Measurements from ENCODE around the gene RBPJ. TPM values are rescaled to one million over a fixed set of nuclear protein-coding genes. Genes with fewer than 3 reads are reported as not detected.
"Not testable (repeated sequence)": the region's sequence is repeated elsewhere in the genome, so short reads cannot be mapped to it uniquely, and the experiment has no call there.

The RBPJ gene
- polyA plus RNA-seq, 3 donors from 2014 or later: 39.8 to 67.3 (median 55.9) TPM

DNA sequence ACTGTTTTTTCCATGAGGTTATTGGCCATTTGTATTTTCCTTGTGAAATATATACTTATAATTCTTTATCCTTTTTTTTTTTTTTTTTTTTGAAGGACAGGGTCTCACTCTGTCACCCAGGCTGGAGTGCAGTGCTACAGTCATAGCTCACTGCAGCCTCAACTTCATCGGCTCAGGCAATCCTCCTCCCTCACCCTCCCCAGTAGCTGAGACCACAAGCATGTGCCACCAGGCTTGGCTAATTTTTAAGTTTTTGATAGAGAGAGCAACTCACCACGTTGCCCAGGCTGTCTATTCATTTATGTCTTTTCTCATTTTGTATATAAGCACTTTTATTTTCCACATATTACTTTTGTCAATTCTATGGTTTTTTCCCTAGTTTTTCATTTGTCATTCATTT is 16.8 kb downstream of the RBPJ start:
- Mint-ChIP-seq H3K36me3 (no peaks in the 10 kb centered on the region), H3K27me3 (ENCODE audit: low read depth in 3 of 3) (peaks cover 0 to 2% (median 0%) of the 10 kb centered on the region in 3 donors), H3K27ac (no peak overlapping the region), H3K4me3 (no peak overlapping the region), H3K4me1 (peaks cover 20 to 49% of the 10 kb centered on the region in 2 donors), H3K9me3 (no peaks in the 10 kb centered on the region)
- no peak for DNase-seq

DNA sequence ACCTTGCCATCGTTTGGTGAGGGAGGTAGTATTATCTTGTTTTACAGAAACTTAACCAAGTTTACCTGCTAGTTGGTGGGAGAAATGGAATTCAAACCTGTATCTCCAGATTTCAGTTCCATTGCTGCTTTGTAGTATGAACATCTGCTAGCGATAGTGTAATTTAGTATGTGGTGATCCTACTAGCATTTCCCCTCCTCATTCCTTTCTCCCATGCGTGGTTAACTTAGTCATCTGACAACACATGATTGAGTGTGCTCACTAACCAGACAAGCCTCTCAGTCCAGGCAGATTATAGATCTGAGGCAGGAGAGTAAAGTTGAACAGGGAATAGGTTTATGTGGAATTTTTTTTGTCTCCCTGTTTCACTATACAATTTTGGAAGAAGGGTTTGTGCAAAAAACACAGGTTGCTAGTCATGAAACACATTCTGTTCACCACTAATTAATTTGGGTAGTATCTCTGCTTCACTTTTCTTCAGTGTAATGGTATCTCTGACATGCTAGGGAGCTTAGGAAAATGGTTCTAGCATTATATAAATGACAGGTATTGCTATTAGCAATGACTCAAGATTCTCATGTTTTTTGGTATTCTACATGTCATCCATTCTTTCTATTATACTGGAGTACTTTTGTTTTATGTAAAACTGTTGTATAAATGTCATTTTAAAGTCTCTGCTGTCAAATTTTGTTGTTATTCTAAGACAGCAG is 21.7 kb downstream of the RBPJ start:
- Mint-ChIP-seq H3K4me1 (peaks cover 22 to 52% of the 10 kb centered on the region in 2 donors), H3K27ac (no peak overlapping the region), H3K27me3 (ENCODE audit: low read depth in 3 of 3) (peaks cover 0 to 2% (median 0%) of the 10 kb centered on the region in 3 donors), H3K36me3 (peaks cover 0 to 2% (median 0%) of the 10 kb centered on the region in 3 donors), H3K9me3 (no peaks in the 10 kb centered on the region), H3K4me3 (no peak overlapping the region)
- DNase-seq: no peak

DNA sequence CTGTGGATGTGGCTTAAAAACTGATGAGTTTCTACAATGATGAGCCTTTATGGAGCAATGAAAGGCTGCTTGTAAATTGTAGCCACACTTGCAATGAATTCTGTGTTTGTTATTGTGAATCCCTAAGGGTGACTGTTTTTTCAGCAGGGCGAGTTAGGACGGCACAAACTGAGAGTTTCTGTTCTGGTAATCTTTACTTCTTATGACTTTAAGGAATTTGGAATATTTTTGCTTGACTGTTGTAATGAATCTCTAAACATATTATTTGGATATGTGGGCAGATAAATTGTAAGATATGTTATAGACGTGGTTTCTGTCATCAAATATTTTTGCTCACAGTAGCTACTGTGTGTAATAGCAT is 22.2 kb downstream of the RBPJ start:
- H3K4me3 Mint-ChIP-seq: no peak overlapping the region
- DNase-seq: no peak
- H3K27me3 Mint-ChIP-seq (ENCODE audit: low read depth in 3 of 3): peaks cover 0 to 2% (median 0%) of the 10 kb centered on the region in 3 donors
- H3K36me3 Mint-ChIP-seq: peaks cover 0 to 4% (median 0%) of the 10 kb centered on the region in 3 donors
- H3K4me1 Mint-ChIP-seq: peaks cover 19 to 48% of the 10 kb centered on the region in 2 donors
- H3K27ac Mint-ChIP-seq: no peak overlapping the region
- no peaks in the 10 kb centered on the region for H3K9me3 Mint-ChIP-seq

DNA sequence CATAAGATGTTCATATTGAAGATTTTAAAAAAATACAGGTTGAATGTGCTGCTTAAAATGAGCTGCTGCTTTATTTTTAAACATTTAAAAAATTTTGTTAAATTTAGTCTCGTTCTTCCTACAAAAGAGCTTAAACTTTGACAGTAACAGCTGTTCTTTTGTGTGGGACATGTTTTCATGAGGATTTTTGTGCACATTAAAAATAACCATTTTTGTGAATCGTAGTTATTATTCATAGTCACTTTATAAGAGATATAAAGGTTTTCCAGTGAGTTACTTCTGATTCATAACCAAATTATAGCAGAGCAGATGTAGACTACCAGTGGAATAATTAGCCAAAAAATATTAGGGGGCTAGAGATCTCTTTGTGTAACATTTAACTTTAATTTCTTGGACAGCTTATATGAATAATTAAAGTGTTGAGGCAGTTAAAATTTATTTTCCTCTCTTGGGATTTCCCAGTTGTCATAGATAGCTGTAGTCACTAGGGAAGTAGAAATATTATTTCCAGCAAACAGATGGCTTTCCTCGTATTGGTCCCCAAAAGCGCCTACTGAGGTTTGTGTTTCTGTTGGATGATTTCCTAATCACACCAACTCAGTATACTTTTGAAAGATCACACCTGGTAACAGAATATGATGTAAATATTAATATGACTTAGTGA is 24.2 kb downstream of the RBPJ start:
- Mint-ChIP-seq H3K4me3 (no peak overlapping the region), H3K27ac (no peak overlapping the region), H3K9me3 (no peaks in the 10 kb centered on the region), H3K27me3 (ENCODE audit: low read depth in 3 of 3) (peaks cover 0 to 2% (median 0%) of the 10 kb centered on the region in 3 donors), H3K4me1 (peaks cover 20 to 43% of the 10 kb centered on the region in 2 donors), H3K36me3 (peaks cover 0 to 4% (median 0%) of the 10 kb centered on the region in 3 donors)
- DNase-seq: no peak

DNA sequence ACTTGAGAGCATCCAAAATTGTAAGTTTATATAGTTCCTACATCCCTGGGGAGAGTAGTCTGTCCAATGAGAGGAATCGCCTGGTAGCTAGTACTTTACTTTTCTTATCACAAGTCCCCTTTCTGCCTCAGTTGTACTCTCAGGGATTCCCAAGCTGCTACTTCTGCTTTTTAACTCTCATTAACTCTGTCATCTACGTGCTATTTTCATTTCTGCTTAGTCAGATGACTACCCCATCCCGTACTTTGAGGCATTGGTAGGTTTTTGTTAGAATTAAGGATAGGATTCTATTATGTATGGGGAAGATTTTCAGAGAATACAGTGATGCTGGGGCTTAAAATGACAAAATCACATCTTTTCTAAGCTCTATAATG is 24.7 kb downstream of the RBPJ start:
- Mint-ChIP-seq H3K4me1 (peaks cover 18 to 43% of the 10 kb centered on the region in 2 donors), H3K27me3 (ENCODE audit: low read depth in 3 of 3) (peaks cover 0 to 2% (median 0%) of the 10 kb centered on the region in 3 donors), H3K36me3 (peaks cover 0 to 4% (median 0%) of the 10 kb centered on the region in 3 donors), H3K27ac (no peak overlapping the region), H3K4me3 (no peak overlapping the region), H3K9me3 (no peaks in the 10 kb centered on the region)
- no peak for DNase-seq

DNA sequence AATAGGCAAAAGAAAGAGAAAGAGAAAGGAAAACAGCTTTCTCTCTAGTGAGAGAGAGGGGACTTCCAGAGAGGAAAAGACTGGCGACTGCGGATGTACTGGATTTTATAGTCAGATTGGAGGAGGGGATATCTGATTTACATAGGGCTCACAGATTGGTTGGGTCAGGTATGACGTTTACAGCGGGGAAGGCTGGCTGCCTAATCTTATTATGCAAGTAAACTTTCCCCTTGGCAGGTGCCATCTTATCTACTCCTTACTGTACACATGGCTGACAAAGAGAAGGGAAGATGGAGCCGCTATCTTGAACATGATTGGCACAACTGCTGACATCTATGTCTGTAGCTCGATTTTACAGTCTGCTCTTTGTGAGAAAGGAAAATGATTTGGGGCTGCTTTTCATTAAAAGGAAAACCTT is 25.4 kb downstream of the RBPJ start:
- H3K36me3 Mint-ChIP-seq: peaks cover 0 to 4% (median 0%) of the 10 kb centered on the region in 3 donors
- H3K27me3 Mint-ChIP-seq (ENCODE audit: low read depth in 3 of 3): no peaks in the 10 kb centered on the region
- peaks cover 18 to 38% of the 10 kb centered on the region in 2 donors for H3K4me1 Mint-ChIP-seq
- no peak for DNase-seq
- no peaks in the 10 kb centered on the region for H3K9me3 Mint-ChIP-seq
- H3K4me3 Mint-ChIP-seq: no peak overlapping the region
- no peak overlapping the region for H3K27ac Mint-ChIP-seq

DNA sequence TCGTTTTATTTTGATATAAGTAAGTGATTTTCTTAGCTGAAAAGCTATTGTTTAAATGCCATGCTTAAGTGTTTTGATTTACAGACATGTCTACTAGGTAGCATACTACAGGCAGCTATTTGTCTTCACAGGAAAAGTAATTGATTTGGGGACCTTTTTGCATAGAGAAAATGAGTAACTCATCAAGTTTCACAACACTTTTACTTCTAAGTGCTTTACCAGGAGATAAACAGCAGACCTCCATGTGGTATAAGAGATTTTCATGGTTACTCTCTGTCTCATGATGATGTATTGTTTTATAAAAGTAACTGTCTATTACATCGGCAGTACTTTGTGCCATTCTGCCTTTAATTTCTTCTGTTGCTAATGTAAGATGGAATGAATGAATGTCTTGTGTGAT is 28.7 kb downstream of the RBPJ start:
- H3K9me3 Mint-ChIP-seq: no peaks in the 10 kb centered on the region
- H3K27ac Mint-ChIP-seq: no peak overlapping the region
- no peak for DNase-seq
- H3K27me3 Mint-ChIP-seq (ENCODE audit: low read depth in 3 of 3): no peaks in the 10 kb centered on the region
- H3K36me3 Mint-ChIP-seq: peaks cover 0 to 4% (median 0%) of the 10 kb centered on the region in 3 donors
- peaks cover 13 to 31% of the 10 kb centered on the region in 2 donors for H3K4me1 Mint-ChIP-seq
- no peak overlapping the region for H3K4me3 Mint-ChIP-seq

DNA sequence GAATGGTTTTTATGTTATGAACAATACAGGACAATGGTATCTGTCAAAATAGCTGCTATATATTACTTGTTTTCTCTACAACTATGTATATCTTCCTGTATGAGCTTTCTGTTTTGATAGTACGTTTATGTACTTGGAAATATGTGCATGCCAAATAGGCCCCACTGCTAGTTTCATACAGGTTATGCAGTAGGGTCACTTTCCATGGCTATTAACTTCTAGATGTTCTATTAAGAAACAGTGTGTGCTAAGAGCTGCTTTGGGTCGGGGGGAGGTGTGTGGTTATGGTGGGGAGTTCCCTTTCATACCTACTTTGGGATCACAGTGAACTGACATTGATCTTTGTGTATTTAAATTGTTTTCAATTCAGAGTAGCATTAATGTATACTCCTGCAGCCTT is 30.9 kb downstream of the RBPJ start:
- Mint-ChIP-seq H3K4me3 (no peak overlapping the region), H3K27ac (no peak overlapping the region), H3K36me3 (peaks cover 0 to 4% (median 0%) of the 10 kb centered on the region in 3 donors), H3K9me3 (no peaks in the 10 kb centered on the region), H3K27me3 (ENCODE audit: low read depth in 3 of 3) (no peaks in the 10 kb centered on the region), H3K4me1 (peaks cover 10 to 20% of the 10 kb centered on the region in 2 donors)
- DNase-seq: no peak

DNA sequence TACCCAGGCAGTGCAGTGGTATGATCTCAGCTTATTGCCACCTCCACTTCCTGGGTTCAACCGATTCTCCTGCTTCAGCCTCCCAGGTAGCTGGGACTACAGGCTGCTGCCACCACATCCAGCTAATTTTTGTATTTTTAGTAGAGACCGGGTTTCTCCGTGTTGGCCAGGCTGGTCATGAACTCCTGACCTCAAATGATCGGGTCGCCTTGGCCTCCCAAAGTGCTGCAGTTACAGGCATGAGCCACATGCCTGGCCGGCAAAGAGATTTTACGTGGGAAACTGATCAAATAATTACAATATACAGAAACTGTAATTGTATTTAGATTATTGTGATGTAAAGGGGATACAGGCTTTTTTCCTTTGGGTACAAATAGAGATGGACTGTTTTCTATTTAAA is 33.7 kb downstream of the RBPJ start:
- no peaks in the 10 kb centered on the region for H3K27me3 Mint-ChIP-seq (ENCODE audit: low read depth in 3 of 3)
- no peaks in the 10 kb centered on the region for H3K36me3 Mint-ChIP-seq
- no peak for DNase-seq
- peaks cover 3 to 15% of the 10 kb centered on the region in 2 donors for H3K4me1 Mint-ChIP-seq
- no peaks in the 10 kb centered on the region for H3K9me3 Mint-ChIP-seq
- H3K27ac Mint-ChIP-seq: no peak overlapping the region
- no peak overlapping the region for H3K4me3 Mint-ChIP-seq

DNA sequence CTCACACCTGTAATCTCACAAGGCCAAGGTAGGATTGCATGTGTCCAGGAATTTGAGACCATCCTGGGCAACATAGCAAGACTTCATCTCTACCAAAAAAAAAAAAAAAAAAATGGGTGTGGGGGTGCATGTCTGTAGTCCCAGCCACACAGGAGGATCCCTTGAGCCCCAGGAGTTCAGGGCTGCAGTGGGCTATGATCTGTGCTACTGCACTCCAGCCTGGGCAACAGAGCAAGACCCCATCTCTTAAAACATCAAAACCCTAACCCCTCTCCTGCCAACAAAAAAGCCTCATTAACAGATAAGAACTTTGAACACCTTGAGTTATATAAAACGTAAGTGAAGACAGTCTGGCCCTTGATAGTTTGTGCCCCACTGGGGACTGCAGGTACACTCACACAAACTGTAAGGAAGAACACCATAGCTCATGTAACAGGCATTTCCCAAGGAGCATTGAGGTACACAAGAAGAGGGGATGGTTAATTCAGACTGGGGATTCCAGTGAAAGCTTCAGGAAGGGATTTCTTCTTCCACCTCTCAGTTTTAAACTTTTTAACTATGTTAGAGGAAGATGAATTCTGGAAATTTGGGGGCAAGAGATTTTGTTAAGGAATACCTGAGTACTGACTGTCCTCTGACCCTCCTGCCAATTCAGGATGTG is 34.7 kb downstream of the RBPJ start:
- DNase-seq: no peak
- Mint-ChIP-seq H3K9me3 (no peaks in the 10 kb centered on the region), H3K27ac (no peak overlapping the region), H3K27me3 (ENCODE audit: low read depth in 3 of 3) (no peaks in the 10 kb centered on the region), H3K4me3 (no peak overlapping the region), H3K4me1 (peaks cover 6 to 19% of the 10 kb centered on the region in 2 donors), H3K36me3 (no peaks in the 10 kb centered on the region)

DNA sequence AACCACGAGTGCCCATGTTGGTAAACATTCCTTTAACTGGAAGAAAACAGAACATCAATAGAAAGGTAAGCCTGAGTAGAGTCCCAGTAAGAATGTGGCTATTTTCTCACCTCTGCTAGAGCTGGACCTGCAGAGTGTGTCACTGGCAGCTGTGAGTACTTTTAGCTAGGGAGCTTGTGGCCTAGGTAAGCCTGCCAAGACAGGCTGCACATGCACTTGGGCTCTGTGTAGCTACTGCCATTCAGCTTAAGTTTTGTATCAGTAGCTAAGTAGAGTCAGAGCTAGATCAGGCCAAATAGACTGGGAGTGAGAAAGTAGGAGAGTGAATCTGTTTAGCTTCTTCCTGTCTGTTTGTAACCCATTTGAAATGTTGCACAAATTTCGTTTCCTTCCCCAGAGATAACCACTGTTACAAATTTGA is 35.3 kb downstream of the RBPJ start:
- Mint-ChIP-seq H3K27ac (no peak overlapping the region), H3K36me3 (no peaks in the 10 kb centered on the region), H3K27me3 (ENCODE audit: low read depth in 3 of 3) (no peaks in the 10 kb centered on the region), H3K9me3 (no peaks in the 10 kb centered on the region), H3K4me3 (no peak overlapping the region), H3K4me1 (peaks cover 8 to 25% of the 10 kb centered on the region in 2 donors)
- no peak for DNase-seq

DNA sequence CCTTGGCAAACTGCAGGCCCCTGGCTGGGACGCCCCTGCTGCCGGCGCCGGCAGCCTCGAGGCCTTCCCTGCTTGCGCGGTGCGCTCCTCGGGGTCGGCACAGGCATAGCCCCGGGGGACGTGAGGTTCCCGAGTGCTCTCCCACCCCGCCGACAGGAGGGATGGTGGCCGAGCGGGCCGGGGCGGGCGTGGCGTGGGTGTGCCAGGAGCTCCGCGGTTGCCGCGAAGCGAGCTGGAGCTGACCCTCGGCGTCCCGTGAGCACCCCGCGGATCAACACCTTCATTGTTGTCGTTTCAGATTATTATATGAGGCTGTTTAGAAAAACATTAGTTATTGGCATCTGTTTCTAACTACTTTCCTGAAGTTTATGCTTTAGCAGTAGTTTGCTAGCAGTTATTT is 38.7 kb downstream of the RBPJ start:
- not testable (repeated sequence) for H3K4me3 Mint-ChIP-seq; H3K36me3 Mint-ChIP-seq; H3K9me3 Mint-ChIP-seq; H3K27ac Mint-ChIP-seq; H3K27me3 Mint-ChIP-seq (ENCODE audit: low read depth in 3 of 3); DNase-seq
- peaks cover 16 to 33% of the 10 kb centered on the region in 2 donors for H3K4me1 Mint-ChIP-seq

DNA sequence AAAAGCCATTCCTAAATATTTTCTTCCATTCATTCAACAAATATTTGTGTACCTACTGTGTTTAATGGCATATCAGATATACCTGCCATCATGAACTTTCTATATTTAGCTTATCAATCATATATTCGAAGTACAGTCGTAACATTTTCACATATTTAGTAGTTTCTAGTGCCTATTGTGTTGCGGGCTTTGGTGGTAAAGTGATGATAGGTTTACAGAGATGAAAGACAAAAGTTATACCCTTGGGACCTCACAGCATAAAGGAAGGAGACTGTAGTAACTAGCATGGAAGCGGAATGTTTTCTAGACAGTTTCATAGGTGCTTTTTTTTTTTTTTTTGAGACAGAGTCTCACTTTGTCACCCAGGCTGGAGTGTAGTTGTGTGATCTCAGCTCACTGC is 39.5 kb downstream of the RBPJ start:
- H3K36me3 Mint-ChIP-seq: no peaks in the 10 kb centered on the region
- peak overlapping the region in 1 of 6 donors; percentile 30 for H3K27ac Mint-ChIP-seq
- H3K4me1 Mint-ChIP-seq: peaks cover 16 to 34% of the 10 kb centered on the region in 2 donors
- H3K4me3 Mint-ChIP-seq: no peak overlapping the region
- no peak for DNase-seq
- no peaks in the 10 kb centered on the region for H3K27me3 Mint-ChIP-seq (ENCODE audit: low read depth in 3 of 3)
- no peaks in the 10 kb centered on the region for H3K9me3 Mint-ChIP-seq

DNA sequence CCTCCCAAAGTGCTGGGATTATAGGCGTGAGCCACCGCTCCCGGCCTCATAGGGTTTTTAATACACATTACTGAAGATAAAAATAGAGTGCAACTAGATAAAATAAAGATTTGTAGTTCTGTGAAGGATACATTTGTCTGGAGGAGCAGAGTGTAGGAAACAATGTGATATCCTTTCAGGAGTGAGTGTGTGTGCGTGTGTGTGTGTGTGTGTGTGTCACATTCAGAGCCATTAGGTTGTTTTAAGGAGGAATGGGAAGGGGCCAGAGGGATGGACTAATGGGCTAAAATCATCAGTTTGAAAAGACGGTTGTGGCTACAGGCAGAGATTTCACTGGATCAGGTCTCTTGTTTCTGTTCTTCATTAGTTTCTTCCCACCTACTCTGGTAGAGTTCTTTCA is 40.0 kb downstream of the RBPJ start:
- Mint-ChIP-seq H3K9me3 (no peaks in the 10 kb centered on the region), H3K36me3 (no peaks in the 10 kb centered on the region), H3K4me3 (no peak overlapping the region), H3K27ac (no peak overlapping the region), H3K27me3 (ENCODE audit: low read depth in 3 of 3) (no peaks in the 10 kb centered on the region), H3K4me1 (peaks cover 16 to 34% of the 10 kb centered on the region in 2 donors)
- DNase-seq: no peak

Measured in immature natural killer cell (primary cell).